SJSA1 (cell line): Measurements from ENCODE around the gene LRCH1. TPM values are rescaled to one million over a fixed set of nuclear protein-coding genes. Genes with fewer than 3 reads are reported as not detected.

ENCODE experiments used
- DNase-seq, 2 experiments: peaks; one replicate each; pipeline ENCODE4 v3.0.0-alpha.2; 2015 to 2020; ENCODE audit warnings: low spot score in 2 of 2, low read depth in 1 of 2
- H3K27ac ChIP-seq: fragments of 250-450 bp; sonication (Bioruptor Pico); 2 replicates; pipeline ENCODE4 v1.5.1; 2020; ENCODE audit warnings: mild to moderate bottlenecking, moderate library complexity
- H3K27me3 ChIP-seq: fragments of 250-450 bp; sonication (Bioruptor Pico); replicated peaks from 2 replicates; pipeline ENCODE4 v1.5.1; 2020; ENCODE audit warnings: mild to moderate bottlenecking, moderate library complexity
- H3K36me3 ChIP-seq: fragments of 250-450 bp; sonication (Bioruptor Pico); 2 replicates; pipeline ENCODE4 v1.5.1; 2020; ENCODE audit warnings: mild to moderate bottlenecking
- H3K4me1 ChIP-seq: fragments of 250-450 bp; sonication (Bioruptor Pico); replicated peaks from 2 replicates; pipeline ENCODE4 v1.6.1; 2021; ENCODE audit warnings: mild to moderate bottlenecking
- H3K4me3 ChIP-seq: fragments of 250-450 bp; sonication (Bioruptor Pico); 2 replicates; pipeline ENCODE4 v1.5.1; 2020; ENCODE audit warnings: mild to moderate bottlenecking
- H3K9me3 ChIP-seq: fragments of 250-450 bp; sonication (Bioruptor Pico); replicated peaks from 2 replicates; pipeline ENCODE4 v1.5.1; 2020; ENCODE audit warnings: mild to moderate bottlenecking
- total RNA-seq: library from RNA; depleted of rRNA; stranded (reverse); fragments of >200 nt; shearing (Covaris generic); gene quantifications from 2 replicates; pipeline ENCODE4 v1.2.3, GENCODE V29; 2014

The LRCH1 gene
- total RNA-seq, 1 experiment from 2014 or later, result 6.3 TPM

- no peaks in the 10 kb centered on the region for H3K9me3 ChIP-seq
- H3K4me3 ChIP-seq, result no peak overlapping the region
- no peak for DNase-seq
- no peaks in the 10 kb centered on the region for H3K36me3 ChIP-seq
- H3K27ac ChIP-seq, result no peak overlapping the region
- H3K27me3 ChIP-seq, result no peaks in the 10 kb centered on the region
- peaks cover 10% of the 10 kb centered on the region; the same call in 1 of the 2 replicates for H3K4me1 ChIP-seq
These were observed 71.4 kb downstream of the LRCH1 start for GRCh38 chr13:46624353-46624752.

GRCh38 chr13:46624821-46625220 is 71.9 kb downstream of the LRCH1 start:
- DNase-seq, result no peak
- Histone ChIP-seq H3K4me3 (no peak overlapping the region), H3K36me3 (no peaks in the 10 kb centered on the region), H3K9me3 (no peaks in the 10 kb centered on the region), H3K4me1 (peaks cover 10% of the 10 kb centered on the region; the same call in 1 of the 2 replicates), H3K27me3 (no peaks in the 10 kb centered on the region), H3K27ac (no peak overlapping the region)

GRCh38 chr13:46627462-46627861 is 74.5 kb downstream of the LRCH1 start:
- Histone ChIP-seq H3K27me3 (no peaks in the 10 kb centered on the region), H3K27ac (no peak overlapping the region), H3K4me1 (peaks cover 16% of the 10 kb centered on the region), H3K36me3 (no peaks in the 10 kb centered on the region), H3K4me3 (no peak overlapping the region), H3K9me3 (no peaks in the 10 kb centered on the region)
- DNase-seq, result no peak

GRCh38 chr13:46628622-46629365 is 75.8 kb downstream of the LRCH1 start:
- H3K4me3 ChIP-seq, result no peak overlapping the region
- H3K4me1 ChIP-seq, result peaks cover 29% of the 10 kb centered on the region
- H3K9me3 ChIP-seq, result no peaks in the 10 kb centered on the region; the same call in 1 of the 2 replicates
- DNase-seq, result no peak
- no peak overlapping the region for H3K27ac ChIP-seq
- 0 out of 2 replicates have a peak, but pooled peaks cover 2% of the 10 kb centered on the region for H3K36me3 ChIP-seq
- no peaks in the 10 kb centered on the region for H3K27me3 ChIP-seq

GRCh38 chr13:46629811-46630413 is 76.9 kb downstream of the LRCH1 start:
- DNase-seq, result no peak
- Histone ChIP-seq H3K4me1 (peaks cover 32% of the 10 kb centered on the region), H3K9me3 (no peaks in the 10 kb centered on the region; the same call in 1 of the 2 replicates), H3K4me3 (no peak overlapping the region), H3K27ac (no peak overlapping the region), H3K27me3 (no peaks in the 10 kb centered on the region), H3K36me3 (0 out of 2 replicates have a peak, but pooled peaks cover 2% of the 10 kb centered on the region)

- Histone ChIP-seq H3K9me3 (no peaks in the 10 kb centered on the region; the same call in 1 of the 2 replicates), H3K27me3 (no peaks in the 10 kb centered on the region), H3K36me3 (0 out of 2 replicates have a peak, but pooled peaks cover 2% of the 10 kb centered on the region), H3K4me1 (peaks cover 32% of the 10 kb centered on the region), H3K27ac (no peak overlapping the region), H3K4me3 (no peak overlapping the region)
- DNase-seq, result peak in 1 of 2 experiments; percentile 18
These were observed 77.6 kb downstream of the LRCH1 start for GRCh38 chr13:46630431-46631178.

GRCh38 chr13:46631179-46631542 is 78.2 kb downstream of the LRCH1 start:
- H3K27ac ChIP-seq, result no peak overlapping the region
- H3K27me3 ChIP-seq, result no peaks in the 10 kb centered on the region
- no peaks in the 10 kb centered on the region; the same call in 1 of the 2 replicates for H3K9me3 ChIP-seq
- DNase-seq, result no peak
- H3K36me3 ChIP-seq, result 0 out of 2 replicates have a peak, but pooled peaks cover 2% of the 10 kb centered on the region
- no peak overlapping the region for H3K4me3 ChIP-seq
- peaks cover 32% of the 10 kb centered on the region for H3K4me1 ChIP-seq

- no peak overlapping the region for H3K4me3 ChIP-seq
- 0 out of 2 replicates have a peak, but pooled peaks cover 2% of the 10 kb centered on the region for H3K36me3 ChIP-seq
- no peaks in the 10 kb centered on the region for H3K27me3 ChIP-seq
- no peak for DNase-seq
- H3K4me1 ChIP-seq, result peaks cover 32% of the 10 kb centered on the region
- no peaks in the 10 kb centered on the region; the same call in 1 of the 2 replicates for H3K9me3 ChIP-seq
- no peak overlapping the region for H3K27ac ChIP-seq
These were observed 79.2 kb downstream of the LRCH1 start for GRCh38 chr13:46632176-46632575.

- peak in 1 of 2 experiments; percentile 57 for DNase-seq
- Histone ChIP-seq H3K27ac (peak overlapping the region; percentile 68), H3K4me3 (no peak overlapping the region), H3K27me3 (no peaks in the 10 kb centered on the region), H3K9me3 (no peaks in the 10 kb centered on the region; the same call in 1 of the 2 replicates), H3K36me3 (0 out of 2 replicates have a peak, but pooled peaks cover 2% of the 10 kb centered on the region), H3K4me1 (peaks cover 32% of the 10 kb centered on the region)
These were observed 80.4 kb downstream of the LRCH1 start for GRCh38 chr13:46633416-46633815.

GRCh38 chr13:46636451-46636850 is 83.5 kb downstream of the LRCH1 start:
- peaks cover 32% of the 10 kb centered on the region for H3K4me1 ChIP-seq
- no peaks in the 10 kb centered on the region for H3K27me3 ChIP-seq
- 0 out of 2 replicates have a peak, but pooled peaks cover 2% of the 10 kb centered on the region for H3K36me3 ChIP-seq
- no peaks in the 10 kb centered on the region; the same call in 1 of the 2 replicates for H3K9me3 ChIP-seq
- H3K4me3 ChIP-seq, result no peak overlapping the region
- no peak for DNase-seq
- no peak overlapping the region for H3K27ac ChIP-seq

- no peak overlapping the region for H3K4me3 ChIP-seq
- DNase-seq, result no peak
- no peaks in the 10 kb centered on the region; the same call in 1 of the 2 replicates for H3K9me3 ChIP-seq
- H3K4me1 ChIP-seq, result peaks cover 38% of the 10 kb centered on the region
- H3K27ac ChIP-seq, result no peak overlapping the region
- H3K36me3 ChIP-seq, result 0 out of 2 replicates have a peak, but pooled peaks cover 2% of the 10 kb centered on the region
- H3K27me3 ChIP-seq, result no peaks in the 10 kb centered on the region
These were observed 84.2 kb downstream of the LRCH1 start for GRCh38 chr13:46637213-46637612.

GRCh38 chr13:46638262-46638661 is 85.3 kb downstream of the LRCH1 start:
- no peak overlapping the region for H3K27ac ChIP-seq
- H3K4me1 ChIP-seq, result peaks cover 30% of the 10 kb centered on the region
- DNase-seq, result no peak

More at GRCh38 chr13:46638262-46638661, 85.3 kb downstream of the LRCH1 start:
- H3K4me3 ChIP-seq, result no peak overlapping the region
- no peaks in the 10 kb centered on the region; the same call in 1 of the 2 replicates for H3K9me3 ChIP-seq
- 0 out of 2 replicates have a peak, but pooled peaks cover 1% of the 10 kb centered on the region for H3K36me3 ChIP-seq
- 0 out of 2 replicates have a peak, but pooled peaks cover 4% of the 10 kb centered on the region for H3K27me3 ChIP-seq
